NCI-H1694 treated with DMSO at 0.1 percent for 48 hours (cell line): Measurements from ENCODE around the gene RNGTT.

ENCODE experiments used
- DNase-seq: peaks from one replicate; lab custom pipeline; 2025; lab: John Stamatoyannopoulos, UW

The RNGTT gene

GRCh38 chr6:88653936-88654335 lies 309.5 kb downstream of the RNGTT start:
- DNase-seq: no peak

- DNase-seq: no peak
These were observed 312.0 kb downstream of the RNGTT start for GRCh38 chr6:88651400-88651799.

- DNase-seq: no peak
These were observed 312.4 kb downstream of the RNGTT start for GRCh38 chr6:88650979-88651378.

GRCh38 chr6:88650029-88650619 lies 313.3 kb downstream of the RNGTT start:
- peak; percentile 26 for DNase-seq

- no peak for DNase-seq
These were observed 322.1 kb downstream of the RNGTT start for GRCh38 chr6:88641178-88641903.

- no peak for DNase-seq
These were observed 325.5 kb downstream of the RNGTT start for GRCh38 chr6:88637761-88638545.

- no peak for DNase-seq
These were observed 326.5 kb downstream of the RNGTT start for GRCh38 chr6:88636871-88637270.

- DNase-seq: no peak
These were observed 329.6 kb downstream of the RNGTT start for GRCh38 chr6:88633782-88634181.

GRCh38 chr6:88631830-88632229 lies 331.6 kb downstream of the RNGTT start:
- no peak for DNase-seq

GRCh38 chr6:88629838-88630494 lies 333.5 kb downstream of the RNGTT start:
- DNase-seq: no peak

- no peak for DNase-seq
These were observed 337.0 kb downstream of the RNGTT start for GRCh38 chr6:88626460-88626859.

GRCh38 chr6:88623531-88623930 lies 339.9 kb downstream of the RNGTT start:
- no peak for DNase-seq

- DNase-seq: no peak
These were observed 343.5 kb downstream of the RNGTT start for GRCh38 chr6:88619951-88620350.

- DNase-seq: no peak
These were observed 347.0 kb downstream of the RNGTT start for GRCh38 chr6:88616380-88616779.

- DNase-seq: no peak
These were observed 349.0 kb downstream of the RNGTT start for GRCh38 chr6:88614316-88614877.

- no peak for DNase-seq
These were observed 350.8 kb downstream of the RNGTT start for GRCh38 chr6:88612631-88613030.

GRCh38 chr6:88611721-88612120 lies 351.7 kb downstream of the RNGTT start:
- DNase-seq: no peak

GRCh38 chr6:88609983-88610382 lies 353.4 kb downstream of the RNGTT start:
- DNase-seq: no peak

GRCh38 chr6:88605271-88605670 lies 358.1 kb downstream of the RNGTT start:
- DNase-seq: no peak

GRCh38 chr6:88599571-88599970 lies 363.8 kb downstream of the RNGTT start:
- DNase-seq: no peak

GRCh38 chr6:88596801-88597200 lies 366.6 kb downstream of the RNGTT start:
- no peak for DNase-seq

- no peak for DNase-seq
These were observed 374.5 kb downstream of the RNGTT start for GRCh38 chr6:88588938-88589337.
